ENCODE data around the gene DCAF7.

The DCAF7 gene

DNA sequence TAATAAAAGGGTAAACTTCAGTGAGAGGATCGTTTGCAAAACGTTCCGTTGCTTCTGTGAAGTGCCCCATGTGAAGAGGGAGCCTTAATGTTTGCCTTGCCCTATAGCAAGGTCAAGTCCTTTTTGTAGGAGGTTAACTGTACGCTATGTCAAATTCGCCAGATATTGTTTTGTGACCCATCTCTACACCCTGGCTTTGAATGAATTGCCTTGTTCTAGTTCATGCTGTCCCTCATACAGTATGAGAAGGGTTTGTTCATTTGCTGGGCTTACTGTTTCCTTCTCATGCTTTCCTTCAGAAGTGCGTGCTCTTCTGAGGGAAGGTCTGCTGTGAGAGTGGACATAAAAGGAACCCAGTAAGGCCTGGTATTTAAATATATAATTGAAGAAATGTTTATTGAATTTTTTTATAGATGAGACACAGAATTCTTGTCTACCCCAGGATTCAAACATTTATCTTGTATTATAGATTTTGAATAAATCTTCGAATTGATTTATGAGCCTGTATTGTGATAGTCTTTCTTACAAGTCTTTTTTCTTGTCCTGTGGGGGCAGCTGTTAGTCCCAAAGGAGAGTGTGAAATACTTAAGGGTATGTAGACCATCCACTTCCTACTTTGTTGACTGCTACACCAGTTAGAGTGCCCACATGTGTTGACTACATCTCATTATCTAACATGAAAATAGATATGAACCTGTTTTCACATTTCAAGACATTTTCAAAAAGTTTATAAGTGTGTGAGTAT is 73.7 kb downstream of the DCAF7 start:
- TF ChIP-seq, protein P1, sequence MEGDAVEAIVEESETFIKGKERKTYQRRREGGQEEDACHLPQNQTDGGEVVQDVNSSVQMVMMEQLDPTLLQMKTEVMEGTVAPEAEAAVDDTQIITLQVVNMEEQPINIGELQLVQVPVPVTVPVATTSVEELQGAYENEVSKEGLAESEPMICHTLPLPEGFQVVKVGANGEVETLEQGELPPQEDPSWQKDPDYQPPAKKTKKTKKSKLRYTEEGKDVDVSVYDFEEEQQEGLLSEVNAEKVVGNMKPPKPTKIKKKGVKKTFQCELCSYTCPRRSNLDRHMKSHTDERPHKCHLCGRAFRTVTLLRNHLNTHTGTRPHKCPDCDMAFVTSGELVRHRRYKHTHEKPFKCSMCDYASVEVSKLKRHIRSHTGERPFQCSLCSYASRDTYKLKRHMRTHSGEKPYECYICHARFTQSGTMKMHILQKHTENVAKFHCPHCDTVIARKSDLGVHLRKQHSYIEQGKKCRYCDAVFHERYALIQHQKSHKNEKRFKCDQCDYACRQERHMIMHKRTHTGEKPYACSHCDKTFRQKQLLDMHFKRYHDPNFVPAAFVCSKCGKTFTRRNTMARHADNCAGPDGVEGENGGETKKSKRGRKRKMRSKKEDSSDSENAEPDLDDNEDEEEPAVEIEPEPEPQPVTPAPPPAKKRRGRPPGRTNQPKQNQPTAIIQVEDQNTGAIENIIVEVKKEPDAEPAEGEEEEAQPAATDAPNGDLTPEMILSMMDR (IDR thresholded peaks at IDR 0.05): no peak

DNA sequence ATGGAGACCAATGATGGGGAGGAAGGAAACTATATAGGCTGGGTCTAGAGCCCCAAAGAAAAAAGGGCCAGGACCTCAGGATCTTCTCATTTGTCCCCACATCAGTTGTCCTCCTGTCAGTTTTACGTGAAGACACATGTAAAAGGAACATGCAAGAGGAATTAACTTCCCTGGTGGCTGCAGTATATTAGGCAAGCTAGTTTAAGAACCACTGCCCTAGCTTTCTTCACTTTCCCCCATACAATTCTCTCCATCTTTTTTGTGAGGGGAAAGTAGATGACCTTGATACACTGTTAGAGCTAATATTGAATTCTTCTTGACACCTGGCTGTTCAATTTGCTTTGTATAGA is 74.2 kb downstream of the DCAF7 start:
- TF ChIP-seq, protein P1 (IDR thresholded peaks at IDR 0.05): no peak

DNA sequence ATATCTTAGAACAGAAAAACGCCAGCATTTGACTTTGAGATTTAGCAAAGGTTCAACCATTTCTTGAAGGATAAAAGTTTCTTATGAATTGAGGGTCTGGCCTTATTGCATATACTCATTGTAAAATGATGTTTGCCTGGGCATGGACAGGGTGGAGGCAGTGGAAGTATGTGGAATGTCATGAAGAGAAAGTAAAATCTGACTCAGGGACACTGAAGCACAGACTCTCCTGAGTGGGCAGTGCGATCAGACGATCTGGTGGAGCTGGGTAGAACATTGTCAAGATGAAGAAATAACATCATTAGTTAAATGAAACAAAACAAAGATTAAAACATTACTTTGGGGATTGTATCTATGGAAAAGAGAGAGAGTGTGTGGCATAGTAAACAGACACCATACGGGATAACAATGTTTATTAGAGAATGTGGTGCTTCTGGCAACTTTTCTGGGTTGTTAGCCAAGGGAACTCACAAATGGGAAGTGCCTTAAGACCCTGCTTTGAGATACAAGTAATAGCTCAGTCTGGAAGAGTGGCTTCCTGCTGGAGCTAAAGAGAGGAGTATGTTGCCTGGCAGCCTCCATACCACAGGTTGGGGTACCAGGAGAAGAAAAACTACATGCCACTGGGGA is 76.4 kb downstream of the DCAF7 start:
- TF ChIP-seq, protein P1 (IDR thresholded peaks at IDR 0.05): no peak

DNA sequence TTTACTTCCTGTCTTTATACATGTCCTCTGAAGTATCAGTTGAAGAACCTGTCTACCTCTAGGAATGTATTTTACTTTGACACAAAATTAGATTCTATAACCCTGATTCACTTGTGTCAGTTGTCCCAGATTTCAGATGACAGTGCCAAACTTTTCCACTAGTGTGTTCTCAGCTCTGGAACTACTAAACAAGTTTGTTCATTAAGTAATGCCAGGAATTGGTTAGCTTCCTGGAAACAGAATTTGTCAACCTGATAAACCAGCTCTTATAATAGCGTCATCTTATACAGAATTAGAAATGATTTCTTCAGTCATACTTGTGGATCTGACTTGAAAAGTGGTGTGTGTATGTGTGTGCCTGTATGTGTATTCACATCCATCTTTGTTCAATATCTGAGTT is 79.3 kb downstream of the DCAF7 start:
- TF ChIP-seq, protein P1 (IDR thresholded peaks at IDR 0.05): no peak

DNA sequence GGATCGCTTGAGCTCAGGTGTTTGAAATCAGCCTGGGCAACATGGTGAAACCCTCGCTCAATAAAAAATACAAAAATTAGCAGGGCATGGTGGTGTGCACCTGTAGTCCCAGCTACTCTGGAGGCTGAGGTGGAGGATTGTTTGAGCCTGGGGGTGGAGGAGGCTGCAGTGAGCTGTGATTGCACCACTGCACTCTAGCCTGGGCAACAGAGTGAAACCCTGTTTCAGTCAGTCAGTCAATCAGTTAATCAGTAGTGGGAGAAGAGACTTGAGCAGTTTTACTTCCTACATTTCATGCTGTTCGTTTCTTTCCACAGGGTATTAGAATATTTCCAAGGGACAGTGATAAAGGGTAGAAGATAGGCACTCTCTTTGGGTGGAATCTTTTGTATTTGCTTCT is 80.8 kb downstream of the DCAF7 start:
- TF ChIP-seq, protein P1 (IDR thresholded peaks at IDR 0.05): no peak

DNA sequence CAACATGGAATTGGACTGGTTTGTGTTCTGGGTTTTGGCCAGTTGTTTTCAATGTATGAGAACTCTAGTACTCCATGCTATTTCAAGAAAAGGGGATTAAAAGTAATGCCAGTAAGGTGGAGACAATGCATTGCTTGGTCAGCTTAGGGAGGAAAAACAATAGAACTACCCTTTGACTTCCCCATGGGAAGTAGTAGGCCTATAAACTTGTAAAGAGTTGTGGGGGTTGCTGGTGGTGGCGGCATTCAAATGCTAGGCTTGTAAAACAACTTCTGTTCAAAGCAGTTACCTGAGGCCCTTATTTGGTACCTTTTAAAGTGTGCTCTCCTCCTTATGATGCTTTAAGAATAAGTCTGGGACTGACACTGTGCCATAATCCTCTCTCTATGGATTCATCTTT is 81.3 kb downstream of the DCAF7 start:
- TF ChIP-seq, protein P1 (IDR thresholded peaks at IDR 0.05): no peak

DNA sequence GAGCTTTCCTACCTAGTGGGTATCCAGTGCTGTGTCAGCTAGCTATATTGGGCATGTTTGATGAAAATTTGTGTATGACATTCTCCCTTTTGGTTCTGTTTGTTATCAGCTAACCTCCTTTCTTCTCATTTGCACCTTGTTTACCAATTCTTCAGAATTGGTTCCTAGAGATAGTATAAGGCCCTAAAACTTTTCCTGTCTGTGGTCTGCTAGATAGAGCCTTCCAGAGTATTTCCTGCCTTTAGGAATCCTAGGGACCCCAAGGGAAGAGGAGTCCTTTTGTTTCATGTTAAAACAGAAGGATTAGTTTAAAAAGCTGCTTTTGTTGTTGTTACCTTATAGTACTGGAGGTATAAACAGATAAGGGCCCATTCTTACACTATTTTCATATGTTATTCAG is 83.5 kb downstream of the DCAF7 start:
- TF ChIP-seq, protein P1 (IDR thresholded peaks at IDR 0.05): no peak

Data from LNCAP (cell line).